ENCODE data around the gene TSPOAP1. TPM values are rescaled to one million over a fixed set of nuclear protein-coding genes. Genes with fewer than 3 reads are reported as not detected.

TSPOAP1 gene
- polyA plus RNA-seq, 1 of the 3 experiments (the other 2 are of a cell fraction) = 0.79 TPM

DNA sequence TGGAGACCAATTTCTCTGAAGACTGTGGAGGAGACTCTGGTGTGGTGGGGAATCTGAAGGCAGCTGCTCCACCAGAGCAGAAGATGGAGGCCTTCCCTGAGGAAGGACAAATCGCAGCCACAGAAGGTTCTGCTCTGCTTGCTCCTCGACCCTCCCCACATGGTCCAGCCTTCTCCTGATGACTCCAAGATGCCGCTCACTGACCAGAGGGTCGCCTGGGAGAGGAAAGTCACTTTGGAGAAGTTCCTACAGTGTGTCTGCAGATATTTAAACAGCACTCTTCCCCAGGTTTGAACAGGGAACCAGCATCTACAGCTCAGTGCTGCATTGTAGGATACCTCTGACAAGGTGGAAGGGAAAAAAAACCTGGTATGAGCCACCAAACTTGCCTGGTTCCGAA is 44.4 kb upstream of the TSPOAP1 start (continued):
- TF ChIP-seq, protein P1, sequence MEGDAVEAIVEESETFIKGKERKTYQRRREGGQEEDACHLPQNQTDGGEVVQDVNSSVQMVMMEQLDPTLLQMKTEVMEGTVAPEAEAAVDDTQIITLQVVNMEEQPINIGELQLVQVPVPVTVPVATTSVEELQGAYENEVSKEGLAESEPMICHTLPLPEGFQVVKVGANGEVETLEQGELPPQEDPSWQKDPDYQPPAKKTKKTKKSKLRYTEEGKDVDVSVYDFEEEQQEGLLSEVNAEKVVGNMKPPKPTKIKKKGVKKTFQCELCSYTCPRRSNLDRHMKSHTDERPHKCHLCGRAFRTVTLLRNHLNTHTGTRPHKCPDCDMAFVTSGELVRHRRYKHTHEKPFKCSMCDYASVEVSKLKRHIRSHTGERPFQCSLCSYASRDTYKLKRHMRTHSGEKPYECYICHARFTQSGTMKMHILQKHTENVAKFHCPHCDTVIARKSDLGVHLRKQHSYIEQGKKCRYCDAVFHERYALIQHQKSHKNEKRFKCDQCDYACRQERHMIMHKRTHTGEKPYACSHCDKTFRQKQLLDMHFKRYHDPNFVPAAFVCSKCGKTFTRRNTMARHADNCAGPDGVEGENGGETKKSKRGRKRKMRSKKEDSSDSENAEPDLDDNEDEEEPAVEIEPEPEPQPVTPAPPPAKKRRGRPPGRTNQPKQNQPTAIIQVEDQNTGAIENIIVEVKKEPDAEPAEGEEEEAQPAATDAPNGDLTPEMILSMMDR (IDR thresholded peaks at IDR 0.05) = no peak

DNA sequence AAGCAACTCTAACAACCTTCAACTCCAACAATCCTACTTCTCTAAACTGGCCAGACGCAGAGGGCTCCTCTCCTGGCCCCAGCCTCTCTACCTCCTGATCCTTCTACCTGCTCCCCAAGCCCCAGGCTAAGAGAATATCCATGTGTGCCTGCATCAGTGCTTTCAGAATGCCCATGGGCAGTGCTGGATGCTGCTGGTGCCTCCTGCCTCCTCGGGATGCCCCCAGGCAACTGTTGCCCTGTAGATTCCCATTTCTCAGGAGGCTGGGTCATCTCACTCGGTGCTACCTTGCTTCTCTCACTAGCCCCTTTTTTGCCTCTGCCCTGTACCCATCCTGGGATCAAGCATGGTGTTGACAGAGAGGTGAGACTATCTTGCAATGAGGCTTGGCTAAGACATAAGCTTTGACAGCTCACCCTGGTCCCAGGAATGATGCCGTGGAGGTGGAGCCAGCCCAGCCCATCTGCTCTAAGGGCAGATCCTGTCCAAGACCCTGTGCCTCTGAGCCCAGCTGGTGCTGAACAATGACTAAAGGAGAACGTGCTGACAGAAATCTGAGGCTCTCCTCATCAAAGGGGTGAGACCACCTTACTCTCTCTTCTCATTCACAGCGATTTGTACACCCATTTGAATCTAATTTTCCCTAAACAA is 42.8 kb upstream of the TSPOAP1 start:
- H3F3A ChIP-seq (replicated peaks; ENCODE audit: insufficient read depth) = no peaks in the 10 kb centered on the region
- H3K27me3 ChIP-seq (ENCODE audit: insufficient read depth) = peaks cover 4% of the 10 kb centered on the region; the same call in 1 of the 2 replicates
- no peaks in the 10 kb centered on the region for H3K36me3 ChIP-seq (replicated peaks in 1 of 2; ENCODE audit: control insufficient read depth in 1 of 2, insufficient read depth in 2 of 2, low read length in 1 of 2)
- no peak overlapping the region for H3K9ac ChIP-seq
- ChIA-PET POLR2A (no interaction called here), CTCF (interaction anchor here (0.8 to 5.7 kb wide), 6 partner anchors 11 to 122 kb away, joined by 3 to 21 read pairs (median 4); partner anchors contain the start of gene RNF43)
- H3K9me3 ChIP-seq = no peaks in the 10 kb centered on the region
- H3K4me3 ChIP-seq (ENCODE audit: low read depth in 2 of 2, low read length in 1 of 2) = no peak overlapping the region
- WGBS (ENCODE audit: low lambda C conversion rate) = 21% methylated on average over 6 of the region's 6 CpGs
- H2AFZ ChIP-seq (ENCODE audit: low read depth) = no peak overlapping the region
- no peaks in the 10 kb centered on the region for H4K20me1 ChIP-seq (ENCODE audit: insufficient read depth)
- no peak overlapping the region for H3K27ac ChIP-seq (ENCODE audit: low read depth in 2 of 2, low read length in 1 of 2)
- no peak for DNase-seq
- no peaks in the 10 kb centered on the region for H3K4me1 ChIP-seq (ENCODE audit: control insufficient read depth in 1 of 2, insufficient read depth in 2 of 2, low read depth in 1 of 2, low read length in 1 of 2)
- TF ChIP-seq, protein P2, sequence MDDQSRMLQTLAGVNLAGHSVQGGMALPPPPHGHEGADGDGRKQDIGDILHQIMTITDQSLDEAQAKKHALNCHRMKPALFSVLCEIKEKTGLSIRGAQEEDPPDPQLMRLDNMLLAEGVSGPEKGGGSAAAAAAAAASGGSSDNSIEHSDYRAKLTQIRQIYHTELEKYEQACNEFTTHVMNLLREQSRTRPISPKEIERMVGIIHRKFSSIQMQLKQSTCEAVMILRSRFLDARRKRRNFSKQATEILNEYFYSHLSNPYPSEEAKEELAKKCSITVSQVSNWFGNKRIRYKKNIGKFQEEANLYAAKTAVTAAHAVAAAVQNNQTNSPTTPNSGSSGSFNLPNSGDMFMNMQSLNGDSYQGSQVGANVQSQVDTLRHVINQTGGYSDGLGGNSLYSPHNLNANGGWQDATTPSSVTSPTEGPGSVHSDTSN (IDR thresholded peaks at IDR 0.05) = no peak
- TF ChIP-seq RFX5 (IDR thresholded peaks at IDR 0.05; ENCODE audit: low read length) = no peak
- no peak for TF ChIP-seq FOXM1 (IDR thresholded peaks at IDR 0.05; ENCODE audit: low read depth)
- no peak for TF ChIP-seq RCOR1 (IDR thresholded peaks at IDR 0.05; ENCODE audit: low read length)
- TF ChIP-seq SIN3A (IDR thresholded peaks at IDR 0.05; ENCODE audit: borderline replicate concordance, low read depth, low read length) = no peak
- H3K4me2 ChIP-seq = no peak overlapping the region
- H3K79me2 ChIP-seq (ENCODE audit: insufficient read depth) = no peaks in the 10 kb centered on the region
- no peaks in the 10 kb centered on the region for H3K9me2 ChIP-seq

DNA sequence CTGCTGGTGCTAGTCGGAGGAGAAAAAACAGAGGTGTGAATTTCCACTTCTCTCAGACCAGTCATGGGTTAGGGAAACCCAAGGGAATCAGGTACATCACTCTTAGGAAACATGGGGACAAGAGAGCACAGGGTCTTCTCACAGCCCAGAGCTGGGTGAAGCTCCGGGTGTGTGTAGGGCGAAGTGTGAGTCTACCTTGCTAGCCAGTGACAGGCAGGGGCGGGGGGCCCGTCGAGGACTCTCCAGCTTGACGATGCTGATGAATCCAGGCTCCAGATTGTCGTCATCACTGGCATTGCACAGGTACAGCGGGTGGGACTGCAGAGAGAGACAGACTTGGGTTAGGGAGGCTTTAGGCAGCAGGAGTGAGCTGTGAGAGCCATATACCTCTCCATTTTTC is 42.1 kb upstream of the TSPOAP1 start:
- peaks cover 1% of the 10 kb centered on the region; the same call in 1 of the 2 replicates for H3K27me3 ChIP-seq (ENCODE audit: insufficient read depth)
- H3K4me3 ChIP-seq (ENCODE audit: low read depth in 2 of 2, low read length in 1 of 2) = no peak overlapping the region
- ChIA-PET POLR2A (no interaction called here), CTCF (interaction anchor here (0.9 to 5.7 kb wide), 6 partner anchors 11 to 122 kb away, joined by 3 to 21 read pairs (median 4); partner anchors contain the start of gene RNF43)
- H2AFZ ChIP-seq (ENCODE audit: low read depth) = no peak overlapping the region
- TF ChIP-seq, protein P3, sequence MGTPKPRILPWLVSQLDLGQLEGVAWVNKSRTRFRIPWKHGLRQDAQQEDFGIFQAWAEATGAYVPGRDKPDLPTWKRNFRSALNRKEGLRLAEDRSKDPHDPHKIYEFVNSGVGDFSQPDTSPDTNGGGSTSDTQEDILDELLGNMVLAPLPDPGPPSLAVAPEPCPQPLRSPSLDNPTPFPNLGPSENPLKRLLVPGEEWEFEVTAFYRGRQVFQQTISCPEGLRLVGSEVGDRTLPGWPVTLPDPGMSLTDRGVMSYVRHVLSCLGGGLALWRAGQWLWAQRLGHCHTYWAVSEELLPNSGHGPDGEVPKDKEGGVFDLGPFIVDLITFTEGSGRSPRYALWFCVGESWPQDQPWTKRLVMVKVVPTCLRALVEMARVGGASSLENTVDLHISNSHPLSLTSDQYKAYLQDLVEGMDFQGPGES (IDR thresholded peaks at IDR 0.05; ENCODE audit: low read depth, low read length) = no peak
- no peak for TF ChIP-seq FOSL2 (IDR thresholded peaks at IDR 0.05; ENCODE audit: borderline replicate concordance, low read depth)
- TF ChIP-seq NFIC (IDR thresholded peaks at IDR 0.05; ENCODE audit: borderline replicate concordance) = no peak
- TF ChIP-seq FOXM1 (IDR thresholded peaks at IDR 0.05; ENCODE audit: low read depth) = no peak
- TF ChIP-seq EZH2phosphoT487 (IDR thresholded peaks at IDR 0.05; ENCODE audit: borderline replicate concordance, low read depth) = no peak
- no peak for TF ChIP-seq POLR2AphosphoS5 (IDR thresholded peaks at IDR 0.05; ENCODE audit: low read depth, low read length)
- TF ChIP-seq TEAD4 (IDR thresholded peaks at IDR 0.05; ENCODE audit: borderline replicate concordance, insufficient read depth) = no peak
- no peak for DNase-seq
- 34% methylated on average over 9 of the region's 9 CpGs for WGBS (ENCODE audit: low lambda C conversion rate)
- no peaks in the 10 kb centered on the region for H3K36me3 ChIP-seq (replicated peaks in 1 of 2; ENCODE audit: control insufficient read depth in 1 of 2, insufficient read depth in 2 of 2, low read length in 1 of 2)
- no peaks in the 10 kb centered on the region for H3K9me2 ChIP-seq
- H3K4me1 ChIP-seq (ENCODE audit: control insufficient read depth in 1 of 2, insufficient read depth in 2 of 2, low read depth in 1 of 2, low read length in 1 of 2) = no peaks in the 10 kb centered on the region
- H3K79me2 ChIP-seq (ENCODE audit: insufficient read depth) = no peaks in the 10 kb centered on the region
- H3K9ac ChIP-seq = no peak overlapping the region
- no peaks in the 10 kb centered on the region for H3K9me3 ChIP-seq
- H3K27ac ChIP-seq (ENCODE audit: low read depth in 2 of 2, low read length in 1 of 2) = no peak overlapping the region
- H3K4me2 ChIP-seq = no peak overlapping the region
- no peaks in the 10 kb centered on the region for H3F3A ChIP-seq (replicated peaks; ENCODE audit: insufficient read depth)
- H4K20me1 ChIP-seq (ENCODE audit: insufficient read depth) = no peaks in the 10 kb centered on the region

All from SK-N-SH (cell line).